GM21717 (cell line): ENCODE data around the gene SH3RF3.

Source experiments
- ATAC-seq: cut with Tn5 transposase; IDR thresholded peaks from one replicate; pipeline ENCODE4 v1.9.1; 2021; ENCODE audit warnings: mild to moderate bottlenecking, moderate library complexity; ENCODE audit not compliant: unreplicated experiment

SH3RF3 gene

DNA sequence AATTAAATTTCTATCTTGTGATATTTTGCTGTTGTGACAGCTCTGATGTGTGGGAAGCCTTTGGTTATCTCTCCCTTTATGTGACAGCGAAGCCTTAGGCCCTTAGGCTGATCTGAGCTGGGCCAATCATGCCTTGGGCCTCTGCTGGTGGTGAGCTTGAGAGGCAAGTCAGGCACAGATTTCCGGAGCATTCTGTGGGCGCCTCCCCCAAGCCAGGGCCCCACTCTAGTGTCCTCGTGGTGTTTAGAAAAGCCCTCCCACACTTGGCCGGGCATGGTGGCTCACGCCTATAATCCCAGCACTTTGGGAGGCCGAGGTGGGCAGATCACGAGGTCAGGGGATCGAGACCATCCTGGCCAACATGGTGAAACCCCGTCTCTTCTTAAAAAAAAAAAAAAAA is 239.8 kb downstream of the SH3RF3 start:
- no peak for ATAC-seq

DNA sequence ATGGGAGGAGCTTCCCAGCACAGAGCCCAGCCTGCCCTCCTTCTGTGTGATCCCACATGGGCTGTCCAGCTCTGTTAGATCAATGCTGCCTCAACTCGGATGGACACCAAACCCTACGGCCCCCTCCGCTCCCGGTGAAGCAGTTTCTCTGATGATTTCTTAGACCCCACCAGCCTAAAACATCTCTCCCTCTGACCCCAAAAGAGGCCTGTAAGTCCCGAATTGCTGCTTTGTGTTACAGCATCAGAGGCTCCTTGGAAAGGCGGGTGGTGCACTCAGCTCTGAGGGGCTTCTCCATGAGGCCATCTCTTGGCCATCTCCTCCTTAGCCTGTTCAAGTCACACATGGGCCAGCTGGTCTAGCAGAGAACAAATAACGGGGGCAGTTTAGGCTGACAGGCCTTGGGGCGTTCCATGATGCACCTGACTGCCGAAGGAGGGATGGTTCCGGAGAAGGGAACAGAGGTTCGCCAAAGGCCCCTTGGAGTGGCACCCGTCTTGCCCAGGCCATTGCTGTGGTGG is 240.7 kb downstream of the SH3RF3 start:
- ATAC-seq = no peak

DNA sequence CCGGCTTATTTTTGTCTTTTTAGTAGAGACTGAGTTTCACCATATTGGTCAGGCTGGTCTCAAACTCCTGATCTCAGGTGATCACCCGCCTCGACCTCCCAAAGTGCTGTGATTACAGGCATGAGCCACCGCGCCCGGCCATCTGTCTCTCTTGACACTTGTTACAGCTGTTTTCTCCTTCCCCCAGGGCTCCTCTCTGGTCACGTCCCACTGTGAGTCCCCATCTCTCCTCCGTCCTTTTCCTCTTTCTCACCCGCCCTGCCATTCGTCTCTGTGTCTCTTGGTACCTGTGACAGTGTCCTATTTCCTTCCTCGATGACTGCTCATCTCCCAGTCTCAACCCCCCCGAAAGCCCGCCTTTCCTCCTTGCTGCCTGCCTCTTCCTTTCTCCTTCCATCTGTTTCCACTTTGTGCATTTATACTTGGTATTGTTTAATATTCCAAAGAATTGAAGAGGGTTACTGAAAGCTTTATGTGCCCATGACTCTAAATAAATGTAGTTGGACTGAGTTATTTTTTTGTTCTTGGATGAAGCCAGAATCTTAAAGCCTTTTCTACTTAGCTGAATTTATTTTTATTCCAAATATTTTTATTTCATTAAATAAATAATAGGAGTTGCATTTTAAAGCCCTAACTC is 241.5 kb downstream of the SH3RF3 start:
- ATAC-seq = no peak

DNA sequence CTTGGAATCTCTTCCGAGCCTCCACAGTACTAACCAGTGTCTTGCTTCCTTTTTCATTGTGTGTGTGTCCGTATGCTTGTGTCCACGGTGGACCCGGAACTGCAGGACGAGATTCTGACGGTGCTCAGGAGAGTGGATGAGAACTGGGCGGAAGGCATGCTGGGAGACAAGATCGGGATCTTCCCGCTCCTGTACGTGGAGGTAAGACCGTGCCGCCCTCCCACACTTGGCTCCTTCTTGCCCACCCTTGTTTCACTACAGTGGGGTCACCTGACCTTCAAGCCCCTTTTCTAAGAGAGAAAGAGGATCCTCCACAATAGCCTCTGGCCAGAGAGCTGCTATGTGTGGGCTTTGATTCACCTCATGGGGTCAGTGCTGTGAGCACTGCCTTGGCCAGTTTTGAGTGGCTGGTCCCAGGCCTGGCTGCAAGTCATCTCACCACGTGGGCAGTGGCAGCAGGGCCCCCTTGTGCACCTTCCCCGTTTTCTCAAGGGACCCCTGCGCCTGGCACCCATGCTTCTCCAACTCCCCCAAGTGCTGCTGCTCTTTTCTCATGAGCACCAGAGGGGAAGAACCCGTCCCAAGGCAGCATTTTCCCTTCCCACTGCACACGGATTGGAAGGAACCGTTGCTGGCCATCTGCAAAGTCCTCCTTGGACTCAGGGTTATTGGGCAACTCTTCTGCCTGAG is 242.6 kb downstream of the SH3RF3 start:
- ATAC-seq = no peak

DNA sequence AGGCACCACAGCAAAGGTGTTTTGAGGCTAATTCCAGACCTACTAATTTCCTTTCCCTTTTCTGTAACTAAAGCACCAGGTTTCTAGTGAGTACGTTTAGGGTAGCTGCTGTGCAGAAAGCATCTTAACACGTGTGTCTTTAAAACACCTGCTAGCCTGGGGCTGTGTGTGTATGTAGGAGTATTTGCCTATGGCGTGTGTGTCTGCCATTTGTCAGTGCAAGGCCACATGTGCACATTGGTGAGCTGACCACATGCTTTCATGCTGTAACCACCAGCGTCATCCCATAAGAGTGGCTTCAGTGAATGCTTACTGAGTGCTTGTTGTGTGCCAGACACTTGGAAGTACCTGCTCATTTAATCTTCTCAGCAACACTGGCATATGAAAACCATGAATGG is 243.2 kb downstream of the SH3RF3 start:
- ATAC-seq = no peak

DNA sequence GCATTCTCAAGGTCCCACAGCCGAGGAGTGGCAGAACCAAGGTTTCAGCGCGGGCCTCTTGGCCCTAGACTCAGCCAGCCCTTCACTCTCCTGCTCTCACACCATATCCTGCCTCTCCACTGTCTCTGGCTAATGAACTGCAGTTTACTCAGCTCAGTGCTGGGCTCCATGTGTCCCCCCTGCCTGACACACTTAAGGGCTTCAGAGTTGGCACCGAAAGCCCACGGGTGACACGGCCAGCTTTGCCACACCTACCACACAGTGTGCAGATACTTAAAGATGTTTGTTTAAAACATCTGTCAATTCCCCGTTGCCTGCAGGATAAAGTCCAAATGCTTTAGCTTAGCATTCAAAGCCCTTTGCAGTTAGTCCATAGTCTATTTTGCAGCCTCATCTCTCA is 243.6 kb downstream of the SH3RF3 start:
- ATAC-seq = no peak

DNA sequence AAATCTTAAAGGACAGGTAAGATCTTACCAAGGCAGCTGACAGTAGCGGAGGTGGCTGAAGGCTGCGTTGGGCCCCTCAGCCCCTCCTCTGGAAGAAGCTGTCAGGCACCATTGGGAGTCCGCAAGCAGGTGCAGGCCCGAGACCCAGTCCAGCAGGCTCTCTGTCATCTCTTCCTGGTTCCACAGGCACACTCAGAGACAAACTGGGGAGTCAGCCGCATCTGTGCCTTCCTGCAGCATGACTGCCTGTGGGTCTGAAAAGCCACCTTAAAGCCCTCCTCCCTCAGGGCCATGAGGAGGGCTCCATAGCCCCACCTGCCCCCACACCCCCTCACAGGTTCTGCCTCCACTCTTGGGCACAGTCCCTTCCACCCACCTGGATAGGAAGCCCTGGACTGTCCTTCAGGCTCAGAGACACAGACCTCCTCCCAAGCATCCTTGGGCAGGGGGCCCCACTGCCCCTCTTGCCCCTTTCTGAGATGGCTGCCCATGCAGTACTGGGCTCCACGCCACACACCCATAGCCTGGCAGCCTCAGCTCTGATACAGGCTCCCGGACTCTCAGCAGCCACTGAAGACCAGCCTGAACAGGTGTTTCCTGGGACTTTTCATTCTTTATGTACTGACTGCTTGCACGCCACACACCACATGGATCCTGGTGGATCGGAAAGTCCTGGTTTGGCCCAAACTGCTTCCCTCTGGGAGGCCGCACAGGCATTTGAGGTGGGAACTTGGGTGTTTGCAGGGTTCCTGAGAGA is 245.0 kb downstream of the SH3RF3 start:
- no peak for ATAC-seq

DNA sequence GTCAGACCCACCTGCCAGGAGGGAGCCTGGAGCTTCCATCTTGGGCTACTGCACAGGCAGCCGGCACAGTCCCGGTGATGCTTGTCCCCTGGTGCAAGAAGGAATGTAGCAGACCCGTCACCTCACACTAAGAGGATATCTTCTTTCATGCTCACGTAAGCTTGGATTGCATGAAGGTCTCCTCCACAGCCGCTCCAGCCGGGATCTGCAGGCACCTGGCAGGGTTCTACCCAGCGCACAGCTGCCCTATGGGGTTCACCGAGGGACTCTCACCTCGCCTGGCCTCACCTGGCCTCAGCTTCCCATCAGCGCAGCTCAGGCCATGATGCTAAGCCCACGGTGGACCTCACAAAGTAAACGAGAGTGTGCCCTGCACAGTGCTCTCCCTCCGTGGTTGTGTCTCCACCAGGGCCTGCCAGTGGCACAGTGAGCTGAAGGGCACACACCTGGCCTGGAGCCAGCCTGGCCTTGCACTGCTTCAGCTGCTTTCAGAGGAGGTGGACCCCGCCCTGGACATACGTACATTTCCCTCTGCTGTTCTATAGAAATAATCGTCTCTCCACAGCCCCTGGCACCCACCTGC is 245.6 kb downstream of the SH3RF3 start:
- ATAC-seq = no peak

DNA sequence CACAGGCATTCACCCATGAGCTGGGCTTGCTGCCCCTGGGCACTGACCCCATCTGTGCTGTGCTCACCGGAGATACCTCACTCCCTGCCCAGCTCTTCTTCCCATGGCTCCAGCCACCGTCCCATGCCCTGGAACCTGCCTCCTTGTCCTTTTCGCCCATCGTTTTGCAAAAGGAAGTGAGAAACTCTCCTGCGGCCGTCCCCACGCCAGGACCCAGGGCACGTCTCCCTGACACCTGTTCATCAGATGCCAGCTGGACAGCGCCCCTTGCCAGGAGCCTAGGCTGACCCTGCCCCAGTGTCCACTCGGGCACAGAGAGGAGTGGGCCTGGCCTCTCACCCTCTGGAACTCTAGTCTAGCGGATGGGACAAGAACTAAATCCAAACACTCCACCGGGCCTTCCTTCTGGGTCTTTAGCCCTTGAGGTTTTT is 246.1 kb downstream of the SH3RF3 start:
- no peak for ATAC-seq

DNA sequence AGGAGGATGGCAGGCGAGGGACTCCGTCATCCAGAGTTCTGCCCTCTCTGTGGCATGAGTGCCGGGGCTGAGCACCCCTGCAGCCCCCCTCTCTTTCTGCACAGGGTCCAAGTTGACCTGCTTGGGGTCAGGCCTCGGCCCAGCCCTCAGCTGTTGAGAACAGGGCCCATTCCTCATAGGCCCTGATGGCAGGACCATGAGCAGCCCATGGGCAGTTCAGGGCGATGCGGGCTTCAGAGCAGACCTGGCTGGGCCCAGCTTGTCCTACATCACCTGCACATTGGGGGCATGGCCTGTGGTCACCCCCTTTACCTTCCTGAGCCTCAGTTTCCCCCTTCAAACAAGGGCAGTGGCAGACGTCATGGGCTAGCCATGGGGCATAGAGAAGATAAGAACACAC is 246.7 kb downstream of the SH3RF3 start:
- no peak for ATAC-seq

DNA sequence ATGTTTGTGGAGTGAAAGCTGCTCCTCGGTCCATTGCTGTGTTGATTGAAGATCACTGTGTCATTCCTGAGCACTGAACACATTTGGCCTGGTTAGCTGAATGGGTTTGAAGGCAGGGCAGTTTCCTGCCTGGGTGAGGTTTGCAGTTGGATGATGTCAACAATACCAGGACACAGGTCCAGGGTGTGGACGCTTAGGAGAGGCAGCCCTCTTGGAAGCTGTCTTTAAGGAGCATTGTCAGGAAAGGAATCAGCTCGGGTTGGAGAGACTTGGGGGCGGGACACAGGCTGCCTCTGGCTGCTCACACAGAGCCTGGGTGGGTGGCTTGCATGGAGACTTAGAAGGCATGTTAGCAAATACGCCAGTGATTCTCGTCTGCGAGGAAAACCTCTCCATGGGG is 247.1 kb downstream of the SH3RF3 start:
- no peak for ATAC-seq

DNA sequence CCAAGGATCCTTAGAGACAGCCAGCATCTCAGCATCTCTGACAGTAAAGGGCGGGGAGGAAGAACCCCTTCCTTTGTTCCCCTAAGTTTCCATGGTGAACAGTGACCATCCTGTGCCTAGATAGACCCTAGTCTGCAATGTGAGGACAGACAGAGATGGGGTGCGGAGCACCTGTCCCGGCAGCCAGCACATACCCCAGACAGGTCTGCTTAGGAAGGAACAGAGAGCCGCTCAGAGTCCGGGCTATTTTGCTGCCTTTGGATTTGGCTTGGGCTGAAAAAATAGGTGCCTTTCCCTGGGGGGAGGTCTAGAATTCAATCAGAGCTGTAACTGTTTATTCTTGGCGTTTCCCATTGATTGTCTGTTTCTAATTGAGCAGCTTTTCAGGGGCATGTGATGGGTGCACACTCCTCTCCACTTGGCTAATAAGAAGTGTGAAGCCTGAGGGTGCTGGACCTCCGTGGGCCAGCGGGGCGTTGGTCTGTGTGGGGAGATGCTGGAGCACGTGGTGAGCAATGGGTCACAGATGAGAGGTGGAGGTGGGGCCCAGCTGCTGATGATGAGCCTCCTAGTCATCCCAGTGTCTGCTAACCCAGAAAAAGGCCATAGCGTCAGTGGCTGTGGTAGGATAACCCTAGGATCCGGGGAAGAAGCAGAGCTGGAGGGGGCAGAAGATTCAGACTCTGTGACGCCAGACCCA is 247.9 kb downstream of the SH3RF3 start:
- no peak for ATAC-seq

DNA sequence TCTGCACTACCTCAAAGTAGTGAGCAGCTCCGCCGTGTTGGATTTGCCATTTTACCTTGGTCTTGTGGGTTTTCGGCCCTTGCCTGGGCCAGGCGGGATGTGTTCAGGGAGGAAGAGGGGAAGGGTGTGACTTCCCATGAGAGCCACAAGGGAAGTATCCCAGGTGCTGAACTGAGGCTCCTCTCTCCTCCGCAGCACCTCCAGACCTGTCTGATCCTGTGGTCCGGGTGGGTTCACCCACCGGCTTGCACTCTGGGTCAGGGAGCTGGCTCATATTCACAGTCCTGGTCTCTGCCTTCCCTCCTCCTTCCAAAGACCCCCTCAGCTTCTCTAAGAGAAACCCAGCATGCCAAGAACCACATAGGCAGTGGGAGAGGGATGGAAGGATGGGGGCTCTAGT is 249.0 kb downstream of the SH3RF3 start:
- no peak for ATAC-seq

DNA sequence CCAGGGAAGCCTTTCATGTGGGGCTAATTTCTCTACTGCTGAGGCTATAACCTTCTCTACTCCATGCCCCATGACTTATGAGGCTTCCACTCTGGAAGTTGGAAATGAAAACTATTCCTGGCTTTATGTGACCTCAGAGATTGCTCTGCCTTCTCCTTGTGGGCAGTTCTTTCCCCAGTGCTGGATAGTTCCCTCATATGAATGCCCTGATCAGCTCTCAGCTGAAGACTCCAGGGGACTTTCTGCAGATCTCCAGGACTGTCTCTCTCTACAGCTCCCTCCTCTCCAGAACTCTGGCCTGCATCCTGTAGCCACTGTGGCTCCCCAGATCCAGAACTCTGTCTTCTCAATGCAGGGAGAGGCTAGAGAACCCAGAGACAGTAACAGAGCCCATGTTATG is 249.7 kb downstream of the SH3RF3 start:
- ATAC-seq = no peak

DNA sequence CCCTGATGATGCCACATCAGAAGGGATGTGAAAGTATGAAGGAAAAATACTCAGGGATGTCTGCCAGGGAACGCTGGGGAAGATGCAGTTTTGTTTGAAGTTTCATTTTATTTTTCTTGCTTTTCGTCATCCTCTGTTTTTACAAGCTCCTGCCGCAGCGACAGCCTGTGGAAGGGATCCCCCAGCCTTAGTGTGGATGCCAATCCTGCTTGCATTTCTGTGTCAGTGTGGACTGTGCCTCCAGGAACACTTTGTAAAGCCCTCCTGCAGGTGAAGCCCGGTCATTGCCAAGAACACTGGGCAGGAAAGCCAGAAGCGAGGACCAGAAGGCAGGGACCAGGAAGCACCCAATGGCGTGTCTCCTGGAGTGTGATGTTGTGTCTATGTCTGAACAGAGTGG is 250.5 kb downstream of the SH3RF3 start:
- no peak for ATAC-seq

DNA sequence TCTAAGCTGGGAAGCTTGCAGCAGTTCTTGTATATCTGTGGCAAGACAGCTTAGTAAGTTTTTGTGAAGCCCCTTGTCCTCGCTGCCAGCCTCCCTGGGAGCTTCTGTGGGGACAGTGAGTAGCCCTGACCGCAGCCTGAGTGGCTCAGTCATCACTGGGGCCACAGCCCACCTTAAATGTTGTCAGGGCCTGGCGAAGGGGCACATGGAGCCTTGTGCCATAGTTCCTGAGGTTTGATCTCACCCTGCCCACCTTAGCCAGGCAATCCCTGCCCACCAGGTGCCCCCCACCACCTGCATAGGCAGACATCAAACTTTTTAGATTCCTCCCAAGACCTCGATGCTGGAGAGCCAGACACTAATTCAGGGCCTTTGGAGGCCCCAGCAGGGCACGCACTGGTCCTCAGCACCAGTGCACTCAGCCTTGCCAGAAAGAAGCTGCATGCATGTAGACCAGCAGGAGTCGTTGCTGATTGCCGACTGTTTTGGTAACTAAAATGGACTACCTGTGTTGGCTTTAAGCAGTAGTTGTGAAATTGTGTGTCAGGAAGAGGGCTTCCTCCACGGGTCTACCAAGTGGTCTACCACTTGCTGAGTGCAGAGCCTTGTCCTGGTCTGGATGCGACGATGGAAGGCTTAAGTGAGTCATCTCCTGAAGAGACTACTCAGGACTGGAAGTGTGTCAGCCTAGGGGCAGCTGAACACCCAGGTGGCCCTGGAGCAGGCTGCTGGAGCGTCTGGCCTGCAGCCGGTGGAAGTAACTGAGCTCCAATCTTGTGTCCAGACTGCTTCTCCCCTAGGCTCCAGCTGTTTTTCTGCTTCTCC is 251.7 kb downstream of the SH3RF3 start:
- ATAC-seq = no peak

DNA sequence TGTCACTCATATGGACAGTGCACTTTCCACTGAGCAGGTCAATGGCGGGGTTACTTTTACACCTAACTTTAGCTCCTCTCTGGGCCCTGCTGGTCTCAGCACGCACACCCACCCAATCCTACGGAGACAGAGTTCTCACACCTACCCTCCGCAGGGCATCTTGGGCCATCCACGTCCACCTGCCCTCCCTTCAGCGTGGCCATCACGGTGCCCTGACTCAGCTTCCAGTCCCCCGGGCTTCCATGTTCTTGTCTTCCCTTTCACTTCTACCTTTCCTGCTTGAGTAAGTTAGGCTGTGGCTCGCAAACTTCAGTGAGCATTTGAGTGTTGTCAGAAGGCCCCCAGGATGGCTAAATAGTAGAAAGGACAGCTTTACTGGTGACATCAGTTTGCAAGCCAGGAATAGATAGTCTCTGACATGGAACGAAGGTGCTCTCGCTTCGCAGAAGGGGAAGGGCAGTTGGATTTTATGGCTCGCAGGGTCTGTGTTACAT is 252.4 kb downstream of the SH3RF3 start:
- no peak for ATAC-seq

DNA sequence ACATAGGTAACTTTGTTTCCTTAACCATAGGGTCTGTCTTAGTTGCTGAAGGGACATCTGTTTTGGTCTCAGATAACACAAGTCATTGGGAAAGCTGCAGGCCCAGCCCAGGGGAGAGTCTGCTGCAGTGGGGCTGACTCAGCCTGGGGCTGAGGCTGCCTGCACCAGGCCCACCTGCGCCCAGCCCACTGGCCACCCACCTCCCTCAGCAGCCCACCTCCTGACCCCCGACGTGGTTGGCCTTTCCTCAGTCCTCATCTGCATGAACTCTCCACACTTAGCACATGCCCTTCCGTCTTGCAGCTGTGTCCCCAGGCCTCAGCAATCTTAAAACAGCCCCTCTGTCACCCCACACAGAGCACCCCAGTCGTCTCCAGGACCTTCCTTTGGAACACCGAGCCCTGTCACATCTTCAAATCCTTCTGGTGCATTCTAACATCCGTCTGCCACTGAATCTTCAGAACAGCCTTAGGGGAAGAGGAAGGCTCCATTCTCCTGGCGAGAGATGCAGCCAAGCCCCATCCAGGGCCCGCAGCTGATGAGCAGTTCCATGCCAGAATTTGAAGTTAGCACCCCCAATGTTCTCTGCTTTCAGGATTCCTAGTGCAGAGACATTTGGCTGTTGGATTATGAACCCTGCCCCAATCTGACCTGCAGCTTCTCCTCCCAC is 253.4 kb downstream of the SH3RF3 start:
- ATAC-seq = no peak

DNA sequence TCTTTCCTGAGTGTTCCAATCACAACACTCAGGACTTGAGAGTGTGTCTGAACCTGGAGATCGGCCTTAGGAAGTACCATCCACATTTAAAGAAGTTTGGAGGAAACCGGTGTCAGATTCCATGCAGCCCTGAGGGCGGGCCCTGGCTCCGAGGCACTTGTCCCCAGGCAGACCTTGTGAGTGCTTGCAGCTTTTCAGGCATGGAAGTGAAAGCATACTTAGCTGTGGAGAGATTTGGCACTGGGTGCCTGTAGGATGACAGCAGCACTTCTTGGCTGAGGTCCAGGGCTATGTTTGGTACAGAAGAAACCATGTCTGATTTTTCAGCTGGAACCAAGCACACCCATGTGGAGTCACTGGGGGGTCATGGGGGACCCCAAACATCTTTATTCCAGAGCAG is 253.9 kb downstream of the SH3RF3 start:
- no peak for ATAC-seq
